Omental fat pad (tissue), 4 donors: ENCODE measurements around the gene SHF. TPM values are rescaled to one million over a fixed set of nuclear protein-coding genes. Genes with fewer than 3 reads are reported as not detected.
"Not testable (repeated sequence)": the region's sequence is repeated elsewhere in the genome, so short reads cannot be mapped to it uniquely, and the experiment has no call there.

ENCODE experiments used
- ATAC-seq: fragments of 150-250 bp; one replicate; pipeline ENCODE4 v1.9.1; 2016; ENCODE audit warnings: mild to moderate bottlenecking, moderate library complexity; ENCODE audit not compliant: low FRiP score
- DNase-seq: peaks from one replicate; pipeline ENCODE4 v3.0.0-alpha.2; 2019; ENCODE audit warnings: low spot score
- CTCF ChIP-seq, 3 donors: fragments of 450-650 bp; IDR thresholded peaks; one replicate each; pipeline ENCODE4 v1.5.1; 2016 to 2017; ENCODE audit warnings: antibody characterized with exemption in 3 of 3, mild to moderate bottlenecking in 3 of 3, moderate library complexity in 2 of 3
- total RNA-seq, 4 donors: library from RNA; depleted of rRNA; stranded (reverse); fragments of >200 nt; gene quantifications; one replicate each; pipeline ENCODE4 v1.1.0, GENCODE V29; 2016

SHF gene
- total RNA-seq, 4 donors from 2014 or later, result 1.9 to 10.5 (median 3.7) TPM

GRCh38 chr15:45139770-45140169 lies 48.0 kb downstream of the SHF start:
- no peak for TF ChIP-seq CTCF (IDR thresholded peaks at IDR 0.05)
- ATAC-seq, result no peak
- DNase-seq, result no peak

GRCh38 chr15:45138814-45139765 lies 48.7 kb downstream of the SHF start:
- no peak for ATAC-seq
- no peak for TF ChIP-seq CTCF (IDR thresholded peaks at IDR 0.05)

GRCh38 chr15:45137703-45138102 lies 50.1 kb downstream of the SHF start:
- ATAC-seq, result no peak
- no peak for DNase-seq
- no peak for TF ChIP-seq CTCF (IDR thresholded peaks at IDR 0.05)

More at GRCh38 chr15:45138814-45139765, 48.7 kb downstream of the SHF start:
- no peak for DNase-seq

- TF ChIP-seq CTCF (IDR thresholded peaks at IDR 0.05), result no peak
- DNase-seq (no peak), ATAC-seq (no peak)
Observed at GRCh38 chr15:45136378-45136764, 51.4 kb downstream of the SHF start.

- DNase-seq, ATAC-seq: not testable (repeated sequence)
Observed at GRCh38 chr15:45135705-45136377, 51.9 kb downstream of the SHF start.

GRCh38 chr15:45134682-45135604 lies 52.8 kb downstream of the SHF start:
- no peak for TF ChIP-seq CTCF (IDR thresholded peaks at IDR 0.05)
- DNase-seq, result no peak
- no peak for ATAC-seq

GRCh38 chr15:45134046-45134445 lies 53.7 kb downstream of the SHF start:
- ATAC-seq (no peak), DNase-seq (no peak)
- no peak for TF ChIP-seq CTCF (IDR thresholded peaks at IDR 0.05)
